Esophagus squamous epithelium (tissue), 4 donors: Measurements from ENCODE around the gene UTS2.

Experiments
- CTCF ChIP-seq, 6 experiments: fragments of 450-650 bp in 4 of 6; fragments of 200-600 bp in 2 of 6; sonication (generic) in 2 of 6; IDR thresholded peaks; one replicate each; pipeline ENCODE4 v1.5.1; 2016 to 2019; ENCODE audit warnings: antibody characterized with exemption in 6 of 6, mild to moderate bottlenecking in 4 of 6, moderate library complexity in 4 of 6
- POLR2A ChIP-seq, 4 donors: fragments of 450-650 bp; IDR thresholded peaks; one replicate each; pipeline ENCODE4 v1.6.1; 2017; ENCODE audit warnings: antibody characterized with exemption in 4 of 4, mild to moderate bottlenecking in 4 of 4, moderate library complexity in 3 of 4

- TF ChIP-seq POLR2A (IDR thresholded peaks at IDR 0.05): no peak
- TF ChIP-seq CTCF (IDR thresholded peaks at IDR 0.05): no peak
Measured at GRCh38 chr1:7890853-7891252, 38.0 kb upstream of the UTS2 start.
